Measurements from ENCODE around the gene CDH13.
"Not testable (repeated sequence)": the region's sequence is repeated elsewhere in the genome, so short reads cannot be mapped to it uniquely, and the experiment has no call there.

Gene CDH13

GRCh38 chr16:82888591-82889001 lies 261.8 kb downstream of the CDH13 start:
- no peak for DNase-seq (ENCODE audit: low spot score)

- no peak for DNase-seq (ENCODE audit: low spot score)
Observed at GRCh38 chr16:82891424-82891823, 264.7 kb downstream of the CDH13 start.

- DNase-seq (ENCODE audit: low spot score) = no peak
Observed at GRCh38 chr16:82891918-82892317, 265.1 kb downstream of the CDH13 start.

- no peak for DNase-seq (ENCODE audit: low spot score)
Observed at GRCh38 chr16:82892324-82892723, 265.6 kb downstream of the CDH13 start.

GRCh38 chr16:82895843-82896242 lies 269.1 kb downstream of the CDH13 start:
- no peak for DNase-seq (ENCODE audit: low spot score)

- DNase-seq (ENCODE audit: low spot score) = no peak
Observed at GRCh38 chr16:82899006-82899405, 272.2 kb downstream of the CDH13 start.

- no peak for DNase-seq (ENCODE audit: low spot score)
Observed at GRCh38 chr16:82899731-82900450, 273.1 kb downstream of the CDH13 start.

- DNase-seq (ENCODE audit: low spot score) = no peak
Observed at GRCh38 chr16:82900559-82900958, 273.8 kb downstream of the CDH13 start.

- DNase-seq (ENCODE audit: low spot score) = no peak
Observed at GRCh38 chr16:82911925-82912324, 285.2 kb downstream of the CDH13 start.

- no peak for DNase-seq (ENCODE audit: low spot score)
Observed at GRCh38 chr16:82915139-82915824, 288.5 kb downstream of the CDH13 start.

- no peak for DNase-seq (ENCODE audit: low spot score)
Observed at GRCh38 chr16:82917886-82918595, 291.3 kb downstream of the CDH13 start.

GRCh38 chr16:82924075-82924854 lies 297.5 kb downstream of the CDH13 start:
- DNase-seq (ENCODE audit: low spot score) = no peak

- no peak for DNase-seq (ENCODE audit: low spot score)
Observed at GRCh38 chr16:82926500-82926899, 299.7 kb downstream of the CDH13 start.

- not testable (repeated sequence) for DNase-seq (ENCODE audit: low spot score)
Observed at GRCh38 chr16:82933933-82934332, 307.2 kb downstream of the CDH13 start.

GRCh38 chr16:82935766-82936165 lies 309.0 kb downstream of the CDH13 start:
- no peak for DNase-seq (ENCODE audit: low spot score)

GRCh38 chr16:82936941-82937551 lies 310.3 kb downstream of the CDH13 start:
- DNase-seq (ENCODE audit: low spot score) = no peak

GRCh38 chr16:82937926-82938520 lies 311.3 kb downstream of the CDH13 start:
- DNase-seq (ENCODE audit: low spot score) = no peak

GRCh38 chr16:82943371-82943770 lies 316.6 kb downstream of the CDH13 start:
- DNase-seq (ENCODE audit: low spot score) = no peak

GRCh38 chr16:82945420-82946101 lies 318.8 kb downstream of the CDH13 start:
- no peak for DNase-seq (ENCODE audit: low spot score)

- DNase-seq (ENCODE audit: low spot score) = no peak
Observed at GRCh38 chr16:82947698-82948097, 320.9 kb downstream of the CDH13 start.

GRCh38 chr16:82949016-82949415 lies 322.2 kb downstream of the CDH13 start:
- DNase-seq (ENCODE audit: low spot score) = no peak

Data from putamen (tissue), 1 donor.